Suprapubic skin (tissue), 4 donors: ENCODE results near the gene FAT2.

Source experiments
- EP300 ChIP-seq: sonication (generic); formaldehyde crosslinking; IDR thresholded peaks from one replicate; pipeline ENCODE4 v1.6.1; 2017; ENCODE audit warnings: antibody characterized with exemption
- POLR2A ChIP-seq, 2 donors: fragments of 450-650 bp; IDR thresholded peaks; one replicate each; pipeline ENCODE4 v1.6.1; 2017; ENCODE audit warnings: antibody characterized with exemption in 2 of 2, mild to moderate bottlenecking in 2 of 2, moderate library complexity in 2 of 2
- POLR2AphosphoS5 ChIP-seq, 3 donors: sonication (generic); formaldehyde crosslinking; IDR thresholded peaks; one replicate each; pipeline ENCODE4 v1.6.1; 2017; ENCODE audit warnings: antibody characterized with exemption in 3 of 3
- TF ChIP-seq, protein P1 (sequence below), 2 donors: fragments of 200-600 bp in 1 of 2; fragments of 450-650 bp in 1 of 2; sonication (generic) in 1 of 2; IDR thresholded peaks; one replicate each; pipeline ENCODE4 v1.5.1; 2016 to 2019; ENCODE audit warnings: antibody characterized with exemption in 2 of 2, mild to moderate bottlenecking in 1 of 2, moderate library complexity in 1 of 2

DNA sequence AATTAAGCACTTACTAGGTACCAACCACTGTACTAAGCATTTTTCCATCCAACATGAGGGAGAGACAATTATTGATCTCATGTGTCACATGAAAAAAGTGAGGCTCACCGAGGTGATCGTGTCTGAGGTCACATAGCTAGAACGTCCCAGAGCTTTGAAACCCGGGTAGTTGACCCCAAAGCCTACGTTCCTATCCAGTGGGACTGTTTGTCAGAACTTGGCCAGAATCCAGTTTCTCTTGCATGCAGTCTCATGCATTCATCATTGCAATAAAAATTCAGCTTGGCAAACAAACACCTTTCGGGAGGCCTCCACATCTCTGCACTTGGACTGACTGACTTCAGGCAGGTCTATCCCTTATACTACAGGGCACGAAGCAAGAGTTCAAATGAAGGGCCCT is 23.4 kb upstream of the FAT2 start:
- TF ChIP-seq POLR2A (IDR thresholded peaks at IDR 0.05): no peak
- TF ChIP-seq, protein P1, sequence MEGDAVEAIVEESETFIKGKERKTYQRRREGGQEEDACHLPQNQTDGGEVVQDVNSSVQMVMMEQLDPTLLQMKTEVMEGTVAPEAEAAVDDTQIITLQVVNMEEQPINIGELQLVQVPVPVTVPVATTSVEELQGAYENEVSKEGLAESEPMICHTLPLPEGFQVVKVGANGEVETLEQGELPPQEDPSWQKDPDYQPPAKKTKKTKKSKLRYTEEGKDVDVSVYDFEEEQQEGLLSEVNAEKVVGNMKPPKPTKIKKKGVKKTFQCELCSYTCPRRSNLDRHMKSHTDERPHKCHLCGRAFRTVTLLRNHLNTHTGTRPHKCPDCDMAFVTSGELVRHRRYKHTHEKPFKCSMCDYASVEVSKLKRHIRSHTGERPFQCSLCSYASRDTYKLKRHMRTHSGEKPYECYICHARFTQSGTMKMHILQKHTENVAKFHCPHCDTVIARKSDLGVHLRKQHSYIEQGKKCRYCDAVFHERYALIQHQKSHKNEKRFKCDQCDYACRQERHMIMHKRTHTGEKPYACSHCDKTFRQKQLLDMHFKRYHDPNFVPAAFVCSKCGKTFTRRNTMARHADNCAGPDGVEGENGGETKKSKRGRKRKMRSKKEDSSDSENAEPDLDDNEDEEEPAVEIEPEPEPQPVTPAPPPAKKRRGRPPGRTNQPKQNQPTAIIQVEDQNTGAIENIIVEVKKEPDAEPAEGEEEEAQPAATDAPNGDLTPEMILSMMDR (IDR thresholded peaks at IDR 0.05): no peak
- TF ChIP-seq POLR2AphosphoS5 (IDR thresholded peaks at IDR 0.05): no peak
- TF ChIP-seq EP300: no peak
